Measurements from ENCODE around the gene CDH23.

The CDH23 gene

DNA sequence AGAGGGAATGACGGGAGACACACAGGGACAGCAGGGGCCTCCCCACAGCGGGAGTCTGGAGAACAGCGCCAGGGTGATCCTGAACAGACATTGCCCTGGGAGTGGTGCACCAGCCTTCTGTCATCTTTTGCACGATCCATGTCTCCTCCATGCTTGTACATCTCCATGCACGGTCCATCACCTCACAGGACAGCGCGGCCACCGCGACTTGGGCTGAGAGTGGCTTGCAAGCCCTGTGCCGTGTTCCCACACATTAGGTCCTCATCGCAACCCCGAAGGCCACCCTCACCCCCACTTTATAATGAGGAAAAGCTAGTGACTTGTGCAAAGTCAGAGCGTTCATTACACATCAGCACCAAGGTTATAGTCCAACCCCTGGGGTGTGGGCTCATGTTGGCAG lies 64.7 kb downstream of the CDH23 start:
- POLR2A ChIA-PET: no interaction called here
- no peak for DNase-seq (ENCODE audit: low read depth, low spot score)
- H3K4me3 ChIP-seq (ENCODE audit: low read depth, low read length): no peak overlapping the region
- CTCF ChIA-PET: no interaction called here
- TF ChIP-seq, protein P1, sequence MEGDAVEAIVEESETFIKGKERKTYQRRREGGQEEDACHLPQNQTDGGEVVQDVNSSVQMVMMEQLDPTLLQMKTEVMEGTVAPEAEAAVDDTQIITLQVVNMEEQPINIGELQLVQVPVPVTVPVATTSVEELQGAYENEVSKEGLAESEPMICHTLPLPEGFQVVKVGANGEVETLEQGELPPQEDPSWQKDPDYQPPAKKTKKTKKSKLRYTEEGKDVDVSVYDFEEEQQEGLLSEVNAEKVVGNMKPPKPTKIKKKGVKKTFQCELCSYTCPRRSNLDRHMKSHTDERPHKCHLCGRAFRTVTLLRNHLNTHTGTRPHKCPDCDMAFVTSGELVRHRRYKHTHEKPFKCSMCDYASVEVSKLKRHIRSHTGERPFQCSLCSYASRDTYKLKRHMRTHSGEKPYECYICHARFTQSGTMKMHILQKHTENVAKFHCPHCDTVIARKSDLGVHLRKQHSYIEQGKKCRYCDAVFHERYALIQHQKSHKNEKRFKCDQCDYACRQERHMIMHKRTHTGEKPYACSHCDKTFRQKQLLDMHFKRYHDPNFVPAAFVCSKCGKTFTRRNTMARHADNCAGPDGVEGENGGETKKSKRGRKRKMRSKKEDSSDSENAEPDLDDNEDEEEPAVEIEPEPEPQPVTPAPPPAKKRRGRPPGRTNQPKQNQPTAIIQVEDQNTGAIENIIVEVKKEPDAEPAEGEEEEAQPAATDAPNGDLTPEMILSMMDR (IDR thresholded peaks at IDR 0.05; ENCODE audit: insufficient read depth, low read length, missing control alignments): no peak

DNA sequence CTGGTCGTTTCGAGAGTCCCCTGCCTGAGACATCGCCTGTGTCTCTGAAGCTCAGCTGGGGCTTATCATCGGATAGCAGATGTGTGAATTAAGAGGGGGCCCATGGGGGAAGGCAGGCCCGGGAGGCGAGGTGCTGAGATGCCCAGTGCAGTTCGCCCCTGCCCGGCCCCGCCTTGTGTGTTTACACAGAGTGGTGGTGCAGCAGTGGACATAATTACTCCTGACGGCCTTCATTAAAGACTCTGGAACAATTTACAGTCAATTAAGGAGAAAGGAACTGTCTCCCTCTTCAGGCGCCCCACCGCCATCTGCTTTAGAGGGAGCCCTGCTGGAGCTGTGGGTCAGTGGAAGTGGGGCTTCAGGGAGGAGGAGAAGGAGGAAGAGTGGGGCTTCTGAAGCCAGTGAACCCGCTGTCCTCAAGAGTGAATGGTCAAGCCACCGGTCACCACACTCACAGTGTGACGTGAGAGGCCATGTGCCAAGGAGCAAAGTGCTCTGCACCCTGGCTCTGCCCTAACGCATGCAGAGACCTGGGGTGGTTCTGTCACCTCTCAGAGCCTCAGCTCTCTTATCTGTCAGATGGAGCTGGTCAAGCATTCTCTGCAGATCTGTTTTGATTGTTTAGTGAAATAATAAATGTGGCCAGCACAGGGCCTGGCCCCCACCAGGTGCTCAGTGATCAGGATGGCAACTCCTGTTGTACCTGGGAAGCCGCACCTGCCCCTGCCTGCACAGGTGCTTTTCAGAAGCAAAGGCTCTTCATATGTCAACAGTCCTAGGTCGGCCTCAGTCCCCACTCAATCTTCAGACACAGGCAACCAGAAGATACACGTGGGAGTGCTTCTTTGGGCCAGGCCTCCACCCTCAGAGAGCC lies 65.6 kb downstream of the CDH23 start:
- no peak for DNase-seq (ENCODE audit: low read depth, low spot score)
- ChIA-PET POLR2A (no interaction called here), CTCF (no interaction called here)
- TF ChIP-seq, protein P1 (IDR thresholded peaks at IDR 0.05; ENCODE audit: insufficient read depth, low read length, missing control alignments): no peak
- no peak overlapping the region for H3K4me3 ChIP-seq (ENCODE audit: low read depth, low read length)

GRCh38 chr10:71463111-71463510 lies 66.4 kb downstream of the CDH23 start:
- H3K4me3 ChIP-seq (ENCODE audit: low read depth, low read length): no peak overlapping the region
- POLR2A ChIA-PET: no interaction called here
- CTCF ChIA-PET: no interaction called here
- TF ChIP-seq, protein P1 (IDR thresholded peaks at IDR 0.05; ENCODE audit: insufficient read depth, low read length, missing control alignments): no peak
- DNase-seq (ENCODE audit: low read depth, low spot score): no peak

- no peak for DNase-seq (ENCODE audit: low read depth, low spot score)
- no peak overlapping the region for H3K4me3 ChIP-seq (ENCODE audit: low read depth, low read length)
- ChIA-PET POLR2A (no interaction called here), CTCF (no interaction called here)
- TF ChIP-seq, protein P1 (IDR thresholded peaks at IDR 0.05; ENCODE audit: insufficient read depth, low read length, missing control alignments): no peak
These were observed 69.0 kb downstream of the CDH23 start for GRCh38 chr10:71465551-71466252.

- TF ChIP-seq, protein P1 (IDR thresholded peaks at IDR 0.05; ENCODE audit: insufficient read depth, low read length, missing control alignments): no peak
- DNase-seq (ENCODE audit: low read depth, low spot score): no peak
- POLR2A ChIA-PET: no interaction called here
- H3K4me3 ChIP-seq (ENCODE audit: low read depth, low read length): no peak overlapping the region
- CTCF ChIA-PET: no interaction called here
These were observed 69.6 kb downstream of the CDH23 start for GRCh38 chr10:71466330-71466729.

DNA sequence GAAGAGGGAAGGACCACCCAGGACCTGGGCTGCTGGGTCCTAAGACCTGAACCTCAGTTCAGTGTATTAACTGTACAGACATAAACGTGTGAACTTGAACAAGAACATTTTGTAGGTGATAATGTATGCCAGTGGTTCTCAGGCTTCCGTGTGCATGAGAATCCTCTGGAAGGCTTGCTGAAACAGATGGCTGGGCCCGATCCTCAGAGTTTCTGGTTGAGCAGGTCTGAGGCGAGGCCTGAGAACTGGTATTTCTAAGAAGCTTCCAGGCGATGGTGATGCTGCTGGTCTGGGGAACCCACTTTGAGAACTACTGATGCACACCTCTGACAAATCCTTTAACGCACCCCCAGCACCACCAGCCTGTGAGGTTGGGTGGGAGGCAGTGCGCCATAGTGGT lies 70.4 kb downstream of the CDH23 start:
- DNase-seq (ENCODE audit: low read depth, low spot score): no peak
- H3K4me3 ChIP-seq (ENCODE audit: low read depth, low read length): no peak overlapping the region
- POLR2A ChIA-PET: no interaction called here
- TF ChIP-seq, protein P1 (IDR thresholded peaks at IDR 0.05; ENCODE audit: insufficient read depth, low read length, missing control alignments): no peak
- CTCF ChIA-PET: no interaction called here
